ENCODE results near the gene SOCS3.

The SOCS3 gene

GRCh38 chr17:78345791-78346494 lies 13.9 kb downstream of the SOCS3 start:
- no peak for DNase-seq (ENCODE audit: low read depth)
- TF ChIP-seq, protein P1, sequence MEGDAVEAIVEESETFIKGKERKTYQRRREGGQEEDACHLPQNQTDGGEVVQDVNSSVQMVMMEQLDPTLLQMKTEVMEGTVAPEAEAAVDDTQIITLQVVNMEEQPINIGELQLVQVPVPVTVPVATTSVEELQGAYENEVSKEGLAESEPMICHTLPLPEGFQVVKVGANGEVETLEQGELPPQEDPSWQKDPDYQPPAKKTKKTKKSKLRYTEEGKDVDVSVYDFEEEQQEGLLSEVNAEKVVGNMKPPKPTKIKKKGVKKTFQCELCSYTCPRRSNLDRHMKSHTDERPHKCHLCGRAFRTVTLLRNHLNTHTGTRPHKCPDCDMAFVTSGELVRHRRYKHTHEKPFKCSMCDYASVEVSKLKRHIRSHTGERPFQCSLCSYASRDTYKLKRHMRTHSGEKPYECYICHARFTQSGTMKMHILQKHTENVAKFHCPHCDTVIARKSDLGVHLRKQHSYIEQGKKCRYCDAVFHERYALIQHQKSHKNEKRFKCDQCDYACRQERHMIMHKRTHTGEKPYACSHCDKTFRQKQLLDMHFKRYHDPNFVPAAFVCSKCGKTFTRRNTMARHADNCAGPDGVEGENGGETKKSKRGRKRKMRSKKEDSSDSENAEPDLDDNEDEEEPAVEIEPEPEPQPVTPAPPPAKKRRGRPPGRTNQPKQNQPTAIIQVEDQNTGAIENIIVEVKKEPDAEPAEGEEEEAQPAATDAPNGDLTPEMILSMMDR (IDR thresholded peaks at IDR 0.05; ENCODE audit: control insufficient read depth, extremely low read depth, insufficient read depth): no peak
- no peak overlapping the region for H3K4me3 ChIP-seq (ENCODE audit: low read depth, low read length)

DNA sequence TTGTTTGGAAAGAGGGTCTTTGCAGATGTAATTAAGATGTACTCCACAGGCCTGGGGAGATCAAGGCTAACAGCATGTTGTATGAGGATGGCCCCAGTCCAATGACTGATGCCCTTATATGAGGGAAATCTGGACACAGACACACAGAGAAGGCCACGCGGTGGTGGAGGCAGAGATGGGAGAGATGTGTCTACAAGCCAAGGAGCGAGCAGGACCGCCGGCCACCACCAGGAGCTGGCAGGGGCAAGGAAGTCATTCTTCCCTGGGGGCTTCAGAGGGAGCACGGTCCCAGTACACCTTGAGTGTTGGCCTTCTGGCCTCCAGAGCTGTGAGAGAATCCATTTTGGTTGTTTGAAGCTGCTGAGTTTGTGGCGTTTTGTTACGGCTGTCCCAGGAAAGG lies 14.7 kb downstream of the SOCS3 start:
- TF ChIP-seq, protein P1 (IDR thresholded peaks at IDR 0.05; ENCODE audit: control insufficient read depth, extremely low read depth, insufficient read depth): no peak
- no peak for DNase-seq (ENCODE audit: low read depth)
- no peak overlapping the region for H3K4me3 ChIP-seq (ENCODE audit: low read depth, low read length)

DNA sequence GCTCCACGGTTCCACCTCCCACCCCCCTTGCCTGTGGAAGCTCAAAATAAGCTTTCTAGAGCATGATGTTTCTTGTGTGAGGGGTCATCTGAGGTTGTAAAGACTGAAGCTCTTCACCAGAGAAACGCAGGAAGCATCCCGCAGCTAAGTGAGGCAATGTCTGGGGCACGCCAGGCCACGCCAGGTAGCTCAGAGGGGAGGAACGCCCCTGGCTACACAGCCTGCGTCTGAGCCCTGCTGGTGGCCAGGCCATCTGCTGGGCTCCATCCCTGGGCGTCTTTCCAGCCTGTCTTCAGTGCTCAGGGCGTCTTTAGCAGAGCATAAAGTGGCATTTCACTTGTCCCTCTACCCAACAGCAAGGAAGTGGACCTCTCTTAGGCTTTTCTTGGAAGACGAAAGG lies 15.2 kb downstream of the SOCS3 start:
- DNase-seq (ENCODE audit: low read depth): no peak
- no peak overlapping the region for H3K4me3 ChIP-seq (ENCODE audit: low read depth, low read length)
- TF ChIP-seq, protein P1 (IDR thresholded peaks at IDR 0.05; ENCODE audit: control insufficient read depth, extremely low read depth, insufficient read depth): no peak

- TF ChIP-seq, protein P1 (IDR thresholded peaks at IDR 0.05; ENCODE audit: control insufficient read depth, extremely low read depth, insufficient read depth): no peak
- DNase-seq (ENCODE audit: low read depth): no peak
- no peak overlapping the region for H3K4me3 ChIP-seq (ENCODE audit: low read depth, low read length)
Measured at GRCh38 chr17:78343543-78344201, 16.2 kb downstream of the SOCS3 start.

- TF ChIP-seq, protein P1 (IDR thresholded peaks at IDR 0.05; ENCODE audit: control insufficient read depth, extremely low read depth, insufficient read depth): no peak
- no peak for DNase-seq (ENCODE audit: low read depth)
- no peak overlapping the region for H3K4me3 ChIP-seq (ENCODE audit: low read depth, low read length)
Measured at GRCh38 chr17:78343187-78343542, 16.7 kb downstream of the SOCS3 start.

GRCh38 chr17:78342449-78343186 lies 17.3 kb downstream of the SOCS3 start:
- DNase-seq (ENCODE audit: low read depth): no peak
- TF ChIP-seq, protein P1 (IDR thresholded peaks at IDR 0.05; ENCODE audit: control insufficient read depth, extremely low read depth, insufficient read depth): no peak
- no peak overlapping the region for H3K4me3 ChIP-seq (ENCODE audit: low read depth, low read length)

All from LNCaP clone FGC (cell line).